Measurements from ENCODE around the gene ATP10B.
"Not testable (repeated sequence)": the region's sequence is repeated elsewhere in the genome, so short reads cannot be mapped to it uniquely, and the experiment has no call there.

The ATP10B gene

GRCh38 chr5:160824301-160825001 lies 27.6 kb downstream of the ATP10B start:
- in situ Hi-C loops (cut with MboI; ENCODE audit: low sequenced_read_pairs): no loop called here

DNA sequence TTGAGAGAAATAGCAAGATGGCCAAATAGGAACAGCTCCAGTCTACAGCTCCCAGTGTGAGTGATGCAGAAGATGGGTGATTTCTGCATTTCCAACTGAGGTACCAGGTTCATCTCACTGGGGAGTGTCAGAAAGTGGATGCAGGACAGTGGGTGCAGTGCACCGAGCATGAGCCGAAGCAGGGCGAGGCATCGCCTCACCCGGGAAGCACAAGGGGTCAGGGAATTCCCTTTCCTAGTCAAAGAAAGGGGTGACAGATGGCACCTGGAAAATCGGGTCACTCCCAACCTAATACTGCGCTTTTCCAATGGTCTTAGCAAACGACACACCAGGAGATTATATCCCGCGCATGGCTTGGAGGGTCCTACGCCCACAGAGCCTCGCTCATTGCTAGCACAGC lies 39.0 kb downstream of the ATP10B start:
- in situ Hi-C loops (cut with MboI; ENCODE audit: low sequenced_read_pairs): not testable (repeated sequence)

DNA sequence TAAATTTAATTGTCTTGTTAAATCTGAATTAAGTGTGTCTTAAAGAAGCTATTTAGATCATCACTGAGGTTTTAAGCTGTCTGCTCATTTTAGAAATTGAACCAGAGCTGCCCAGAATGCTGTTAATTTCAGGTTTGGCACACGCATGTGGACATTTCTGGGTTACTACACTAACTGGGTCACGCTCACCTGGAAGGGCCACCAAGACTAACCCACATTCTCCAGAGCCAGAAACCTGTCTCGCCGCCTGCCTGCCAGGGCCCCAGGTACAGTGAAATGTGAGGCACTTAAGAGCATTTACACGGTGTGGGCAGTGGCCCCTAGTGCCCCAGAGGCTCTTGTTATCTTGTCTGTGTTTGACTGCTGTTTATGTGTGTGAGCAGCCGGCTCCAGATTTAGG lies 46.6 kb downstream of the ATP10B start:
- in situ Hi-C loops (cut with MboI; ENCODE audit: low sequenced_read_pairs): no loop called here

DNA sequence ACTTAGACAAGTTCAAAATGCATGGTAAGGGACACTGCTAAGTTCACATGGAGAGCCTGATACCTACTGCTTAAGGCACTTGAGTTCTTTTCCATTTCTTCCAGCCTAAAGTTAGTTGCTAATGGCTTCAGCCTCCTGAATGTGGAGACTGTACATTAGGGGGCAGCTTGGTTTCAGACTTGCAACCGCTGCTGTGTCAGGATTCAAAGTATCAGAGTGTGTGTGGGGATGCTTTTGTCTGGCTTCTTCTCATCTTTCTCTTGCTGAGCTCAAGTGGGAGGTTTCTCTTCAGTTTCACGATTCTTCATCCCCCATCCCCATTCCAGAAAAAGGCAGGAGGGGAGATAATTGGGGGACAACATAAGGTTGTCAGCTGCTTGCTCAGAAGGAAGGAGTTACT lies 49.4 kb downstream of the ATP10B start:
- in situ Hi-C loops (cut with MboI; ENCODE audit: low sequenced_read_pairs): no loop called here

DNA sequence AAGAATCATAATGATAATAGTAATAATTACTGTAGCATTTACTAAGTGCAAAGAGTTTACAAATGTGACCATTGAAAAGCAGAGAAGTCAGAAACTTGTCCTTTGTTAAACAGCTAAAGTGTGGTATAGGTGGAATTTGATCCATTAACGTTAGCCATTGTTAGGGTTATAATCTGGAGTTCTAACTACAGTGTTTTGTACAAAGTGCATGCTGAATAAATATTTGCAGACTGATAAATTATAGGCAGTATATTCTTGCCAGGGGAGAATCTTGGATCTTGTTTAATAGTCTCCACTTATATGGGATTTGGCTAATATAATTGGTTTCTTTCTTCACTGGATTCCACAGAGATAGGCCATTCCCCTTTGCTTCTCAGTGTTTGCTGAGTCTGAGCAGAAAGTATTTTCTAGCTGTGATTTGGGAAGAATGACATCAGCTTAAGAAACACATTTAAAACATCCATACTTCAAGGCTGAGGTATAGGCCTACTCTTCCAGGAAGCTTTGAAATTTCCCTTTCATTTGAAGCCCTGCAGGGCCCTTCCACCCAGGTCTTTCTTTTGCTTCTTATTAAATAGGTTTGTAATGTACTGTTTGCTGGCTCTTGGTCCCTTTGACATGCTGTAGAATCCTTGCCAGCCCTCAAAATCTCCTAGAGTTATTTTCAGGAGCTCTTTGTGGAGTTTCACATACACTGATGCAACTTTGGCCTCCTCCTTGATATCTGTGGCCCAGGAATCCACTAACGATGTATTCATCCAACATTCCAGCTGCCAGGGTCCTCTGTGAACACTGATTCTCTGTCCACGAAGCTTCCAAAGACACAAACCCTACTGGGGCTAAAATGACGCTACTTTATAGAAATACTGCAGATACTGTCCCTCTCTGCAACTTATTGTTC lies 51.4 kb downstream of the ATP10B start:
- in situ Hi-C loops (cut with MboI; ENCODE audit: low sequenced_read_pairs): no loop called here

GRCh38 chr5:160799184-160799583 lies 52.8 kb downstream of the ATP10B start:
- in situ Hi-C loops (cut with MboI; ENCODE audit: low sequenced_read_pairs): no loop called here

DNA sequence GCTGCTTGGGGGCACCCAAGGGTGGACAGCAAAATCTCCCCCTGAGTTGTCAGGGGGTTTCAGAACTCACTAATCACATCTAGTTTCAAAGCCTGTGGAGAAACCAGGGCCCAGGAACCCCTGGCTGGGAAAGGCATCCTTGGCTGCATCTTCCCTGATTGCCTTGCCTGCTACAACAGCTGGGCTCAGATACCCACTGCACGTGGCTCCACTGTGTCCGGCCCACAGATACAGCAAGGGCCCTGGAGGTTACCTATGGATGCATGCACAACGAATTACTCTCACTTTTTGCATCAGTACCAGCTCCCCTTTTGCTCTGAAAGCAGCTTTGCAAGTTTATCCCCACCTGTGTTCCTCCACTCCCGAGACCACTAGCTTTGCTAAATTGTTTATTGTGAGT lies 55.0 kb downstream of the ATP10B start:
- in situ Hi-C loops (cut with MboI; ENCODE audit: low sequenced_read_pairs): no loop called here

DNA sequence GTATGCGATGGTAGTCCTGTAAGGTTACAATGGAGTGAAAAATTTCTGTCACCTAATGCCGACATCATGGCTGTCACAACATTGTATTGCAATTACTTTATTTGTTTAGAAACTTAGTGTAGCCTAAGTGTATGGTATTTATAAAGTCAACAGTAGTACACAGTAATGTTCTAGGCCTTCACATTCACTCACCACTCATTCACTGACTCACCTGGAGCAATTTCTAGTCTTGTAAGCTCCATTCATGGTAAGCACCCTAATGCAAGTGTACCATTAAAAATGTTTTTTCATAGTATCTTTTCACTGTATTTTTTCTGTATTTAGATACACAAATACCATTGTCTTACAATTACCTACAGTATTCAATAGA lies 58.5 kb downstream of the ATP10B start:
- in situ Hi-C loops (cut with MboI; ENCODE audit: low sequenced_read_pairs): no loop called here

DNA sequence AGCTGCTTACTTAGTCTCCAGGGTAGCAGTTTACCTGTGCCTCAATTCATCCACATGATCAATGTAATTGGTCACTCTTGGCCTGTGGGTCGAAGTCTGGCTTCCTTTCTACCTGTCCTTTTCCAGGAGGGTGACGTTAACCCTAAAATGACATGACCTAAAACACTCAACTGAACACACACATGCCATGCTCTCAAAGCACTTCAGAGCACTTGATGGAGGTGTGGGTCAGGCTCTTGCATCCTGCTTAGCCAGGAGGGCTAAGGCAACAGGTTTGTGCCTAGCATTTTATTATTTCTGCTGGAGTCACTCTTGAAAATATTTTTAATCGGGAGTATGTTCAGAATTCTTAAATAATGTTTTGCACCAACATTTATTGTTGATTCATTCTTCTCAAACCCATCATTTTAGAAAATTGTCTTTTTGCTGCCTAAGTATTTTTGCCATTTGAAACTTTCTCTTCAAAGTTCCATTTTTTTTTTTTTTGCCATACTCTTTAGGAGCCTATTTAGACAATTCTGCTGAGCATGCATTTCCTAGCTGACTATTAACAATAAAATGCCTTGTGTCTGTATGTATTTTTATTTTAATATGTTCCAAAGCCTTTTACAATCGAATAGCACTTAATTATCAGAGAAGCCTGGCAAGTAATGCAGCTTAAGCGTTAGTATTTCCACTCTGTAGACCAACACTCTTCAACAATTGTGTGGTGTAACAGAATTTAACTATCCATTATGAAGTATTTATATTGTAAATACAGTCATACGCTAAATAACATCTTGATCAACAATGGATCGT lies 59.1 kb downstream of the ATP10B start:
- in situ Hi-C loops (cut with MboI; ENCODE audit: low sequenced_read_pairs): no loop called here

DNA sequence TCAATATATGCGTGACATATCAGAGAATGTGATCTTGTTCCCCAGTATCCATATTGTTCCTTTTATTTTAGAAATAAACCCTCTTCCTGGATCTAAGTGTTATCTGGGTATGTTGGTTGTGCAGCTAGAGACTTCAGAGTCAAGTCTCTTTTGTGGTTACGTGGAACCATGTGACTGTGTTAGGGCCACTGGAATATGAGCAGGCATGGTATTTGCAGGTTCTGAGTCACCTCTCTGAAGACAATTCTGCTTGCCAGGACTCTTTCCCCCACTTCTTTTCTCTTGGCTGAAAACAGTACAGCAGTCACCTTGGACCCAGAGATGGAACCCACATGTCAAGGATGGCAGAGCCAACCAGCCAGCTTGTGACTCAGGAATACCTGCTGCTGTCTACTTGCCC lies 59.7 kb downstream of the ATP10B start:
- in situ Hi-C loops (cut with MboI; ENCODE audit: low sequenced_read_pairs): no loop called here

DNA sequence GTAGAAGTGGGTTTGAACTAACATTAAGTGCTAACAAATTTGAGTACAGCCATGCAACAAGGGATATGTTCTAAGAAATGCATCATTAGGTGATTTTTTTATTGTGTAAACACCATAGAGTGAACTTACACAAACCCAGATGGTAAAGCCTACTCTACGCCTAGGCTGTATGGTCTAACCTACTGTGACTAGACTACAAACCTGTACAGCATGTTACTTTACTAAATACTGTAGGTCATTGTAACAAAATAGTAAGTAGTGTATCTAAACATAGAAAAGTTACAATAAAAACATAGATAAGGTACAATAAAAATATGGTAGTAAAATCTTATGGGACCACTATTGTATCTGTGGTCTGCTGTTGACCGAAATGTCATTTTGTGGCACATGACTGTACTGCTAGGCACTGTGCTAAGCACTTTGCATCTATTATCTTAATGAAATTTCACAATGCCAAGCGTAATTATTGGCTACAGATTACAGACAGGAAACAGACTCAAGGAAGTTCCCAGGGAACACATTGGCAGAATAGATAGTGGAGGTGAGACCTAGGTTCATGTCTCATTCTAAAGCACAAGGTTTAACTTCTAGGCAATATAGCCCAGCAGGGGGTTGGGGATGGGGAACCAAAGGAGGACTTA lies 62.7 kb downstream of the ATP10B start:
- in situ Hi-C loops (cut with MboI; ENCODE audit: low sequenced_read_pairs): no loop called here

- in situ Hi-C loops (cut with MboI; ENCODE audit: low sequenced_read_pairs): no loop called here
Observed at GRCh38 chr5:160788102-160788660, 63.8 kb downstream of the ATP10B start.

- in situ Hi-C loops (cut with MboI; ENCODE audit: low sequenced_read_pairs): no loop called here
Observed at GRCh38 chr5:160787240-160787639, 64.8 kb downstream of the ATP10B start.

DNA sequence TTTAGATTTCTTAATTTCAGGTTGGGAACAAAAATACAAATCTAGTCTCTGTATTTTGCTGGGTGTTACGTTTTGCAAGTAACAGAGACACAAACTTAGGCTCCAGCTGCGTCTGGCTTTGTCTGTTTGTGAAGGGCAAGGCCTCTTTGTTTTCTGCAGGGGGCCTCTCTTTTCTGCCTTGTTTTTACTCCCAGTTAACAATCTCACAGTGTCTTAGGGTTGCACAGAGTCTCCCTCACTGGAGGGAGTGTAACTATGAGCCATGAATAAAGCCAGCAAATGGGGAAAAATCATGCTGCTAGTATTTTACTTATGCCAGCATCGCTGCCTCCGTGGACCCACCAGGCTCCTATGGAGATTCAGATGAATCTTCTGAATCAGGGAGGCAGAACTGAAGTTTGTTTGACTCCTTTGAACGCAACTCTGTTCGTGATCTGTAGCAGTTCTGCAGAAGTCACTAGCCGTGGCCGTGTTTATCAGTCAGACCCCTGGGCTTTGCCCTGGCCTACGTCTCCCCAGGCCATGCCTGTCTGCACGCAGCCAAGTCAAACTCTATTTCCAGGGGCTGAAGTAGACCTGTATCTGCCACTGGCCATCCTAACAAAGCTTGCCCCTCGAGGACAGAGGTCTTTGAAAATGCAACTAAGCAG lies 77.2 kb downstream of the ATP10B start:
- in situ Hi-C loops (cut with MboI; ENCODE audit: low sequenced_read_pairs): no loop called here

GRCh38 chr5:160773646-160774410 lies 78.2 kb downstream of the ATP10B start:
- in situ Hi-C loops (cut with MboI; ENCODE audit: low sequenced_read_pairs): no loop called here

DNA sequence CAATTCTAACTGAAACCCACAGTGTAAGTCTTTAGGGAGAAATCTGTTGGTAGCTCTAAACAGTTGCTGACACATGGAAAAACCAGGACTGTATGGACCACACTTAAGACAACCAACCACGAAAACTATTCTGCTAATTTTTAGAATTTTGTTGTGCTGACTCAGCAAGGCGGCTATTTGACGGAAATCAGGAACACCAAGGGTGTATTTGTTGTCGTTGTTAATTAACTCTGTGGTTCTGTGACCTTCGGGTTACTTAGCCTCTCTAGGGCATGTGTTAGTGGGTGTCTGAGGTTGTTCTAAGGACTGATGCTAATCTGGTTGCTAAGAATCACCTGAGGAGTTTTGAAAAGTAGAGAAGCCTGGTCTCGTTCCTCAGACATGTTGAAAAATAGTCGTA lies 79.2 kb downstream of the ATP10B start:
- in situ Hi-C loops (cut with MboI; ENCODE audit: low sequenced_read_pairs): no loop called here

DNA sequence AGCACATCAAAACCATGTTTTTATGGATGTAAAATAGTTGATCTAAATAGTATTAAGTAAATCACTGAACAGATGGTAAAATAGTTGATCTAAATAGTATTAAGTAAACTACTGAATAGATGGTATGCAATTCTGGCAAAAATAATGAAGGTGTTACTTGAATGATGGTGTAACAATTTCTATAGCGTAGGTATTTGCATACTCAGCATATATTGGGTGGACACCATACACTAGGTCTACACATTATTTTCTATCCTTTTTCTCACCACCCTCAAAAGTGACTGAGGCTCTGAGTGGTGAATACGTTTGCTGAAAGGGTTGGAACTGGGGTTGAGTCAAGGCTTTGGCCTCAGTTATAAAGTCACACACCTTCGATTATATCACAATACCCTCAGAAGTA lies 81.3 kb downstream of the ATP10B start:
- in situ Hi-C loops (cut with MboI; ENCODE audit: low sequenced_read_pairs): no loop called here

- in situ Hi-C loops (cut with MboI; ENCODE audit: low sequenced_read_pairs): no loop called here
Observed at GRCh38 chr5:160769301-160769700, 82.7 kb downstream of the ATP10B start.

DNA sequence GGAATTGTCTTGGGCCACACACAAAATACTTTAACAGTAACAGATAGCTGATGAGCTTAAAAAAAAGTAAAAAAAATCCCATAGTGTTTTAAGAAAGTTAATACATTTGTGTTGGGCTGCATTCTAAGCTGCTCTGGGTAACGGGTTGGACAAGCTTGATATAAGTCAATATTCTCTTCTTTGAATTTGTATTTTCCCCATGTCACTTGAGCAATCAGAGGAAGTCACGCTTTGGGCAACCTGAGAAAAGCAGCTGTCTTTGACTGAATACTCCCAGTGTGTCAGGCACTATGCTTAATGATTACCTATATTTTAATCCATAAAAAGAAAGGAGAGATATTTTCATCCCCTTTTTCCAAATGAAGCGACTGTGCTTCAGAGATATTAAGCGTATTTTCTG lies 84.9 kb downstream of the ATP10B start:
- in situ Hi-C loops (cut with MboI; ENCODE audit: low sequenced_read_pairs): no loop called here

- in situ Hi-C loops (cut with MboI; ENCODE audit: low sequenced_read_pairs): no loop called here
Observed at GRCh38 chr5:160760008-160760407, 92.0 kb downstream of the ATP10B start.
